T-helper 17 cell (primary cell): ENCODE data around the gene GLRA1. TPM values are rescaled to one million over a fixed set of nuclear protein-coding genes. Genes with fewer than 3 reads are reported as not detected.
A peak's percentile ranks its signal among the peaks of the same experiment; 100 is the strongest.

Experiments
- ATAC-seq: fragments of 150-1000 bp; cut with Tn5 transposase; 2 replicates; pipeline ENCODE4 v1.10.0; 2021; ENCODE audit warnings: mild to moderate bottlenecking, moderate library complexity
- DNase-seq, 3 donors: peaks; one replicate each; pipeline versions ENCODE4 v3.0.0 to v3.0.0-alpha.2; 2020 to 2021
- H3K9me3 ChIP-seq: one replicate; pipeline ENCODE4 v1.7.0; 2013; ENCODE audit warnings: low read length, mild to moderate bottlenecking; ENCODE audit not compliant: control insufficient read depth, poor library complexity, severe bottlenecking
- H3K27ac Mint-ChIP-seq: one replicate; pipeline ENCODE4 v1.8.0; 2022; ENCODE audit warnings: mild to moderate bottlenecking, moderate library complexity, mixed read lengths
- H3K27me3 Mint-ChIP-seq: one replicate; pipeline ENCODE4 v1.8.0; 2022; ENCODE audit warnings: mixed read lengths
- H3K36me3 Mint-ChIP-seq: one replicate; pipeline ENCODE4 v1.8.0; 2022; ENCODE audit warnings: low read depth, mixed read lengths
- H3K4me1 Mint-ChIP-seq: one replicate; pipeline ENCODE4 v1.8.0; 2022; ENCODE audit warnings: mild to moderate bottlenecking, mixed read lengths
- H3K4me3 Mint-ChIP-seq: one replicate; pipeline ENCODE4 v1.8.0; 2022; ENCODE audit warnings: mild to moderate bottlenecking, moderate library complexity, mixed read lengths
- total RNA-seq, 4 donors: library from RNA in 2 of 4; stranded (reverse) in 2 of 4; gene quantifications; one replicate each; pipeline ENCODE4 v1.2.3 and lab custom pipeline; 2022 to 2026

GLRA1 gene
- total RNA-seq (not detected), total RNA-seq (lab: John Stamatoyannopoulos, UW) (0 reads per million in 2 donors)

DNA sequence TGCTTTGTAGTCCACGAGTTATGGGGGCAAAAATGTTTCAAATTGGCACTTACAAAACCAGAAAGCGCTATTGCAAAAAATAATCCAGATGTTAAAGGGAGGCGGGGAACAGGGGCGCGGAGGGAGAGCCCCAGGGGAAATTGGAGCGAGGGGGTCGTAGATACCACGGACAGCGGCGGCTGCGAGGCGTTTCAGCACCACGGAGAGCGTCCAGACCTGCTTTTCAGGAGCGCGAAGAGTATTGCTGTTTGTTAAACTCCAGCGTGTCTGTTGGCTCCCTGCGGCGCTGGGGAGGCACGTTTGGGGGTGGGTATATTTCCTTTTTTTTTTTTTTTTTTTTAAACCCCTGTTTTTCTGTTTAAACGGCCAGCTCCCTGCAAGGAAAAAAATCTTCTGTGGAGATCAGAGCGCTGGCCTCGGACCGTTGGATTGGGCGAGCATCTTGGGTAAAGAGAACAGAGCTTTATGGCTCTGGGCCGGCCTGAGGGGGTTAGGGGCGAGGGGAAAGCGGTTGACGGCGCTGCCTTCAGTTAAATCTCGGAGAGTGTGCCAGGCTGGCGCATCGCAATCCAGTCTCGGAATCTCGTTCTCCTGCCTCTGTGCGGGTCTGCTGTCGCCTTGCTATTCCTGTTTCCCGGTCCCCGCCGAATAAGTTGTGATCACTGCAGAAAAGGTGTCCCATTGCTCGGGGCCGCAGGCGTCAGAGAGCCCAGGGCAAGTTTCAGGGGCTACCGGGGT is at the start of gene GLRA1:
Gene GLRA1 (minus strand): TSS at position 288 of the 738 bp plus-strand sequence. CDS start 302 bp downstream, outside the sequence.
- ATAC-seq, result peak; percentile 73
- peak; percentile 26 to 50 (median 38) for DNase-seq
- Mint-ChIP-seq H3K27ac (peak within 1 kb of the TSS; percentile 22), H3K4me3 (no peak within 1 kb of the TSS), H3K27me3 (peaks cover 19% of the 10 kb centered on the region), H3K36me3 (no peaks in the 10 kb centered on the region), H3K4me1 (no peaks in the 10 kb centered on the region)
- H3K9me3 ChIP-seq, result no peaks in the 10 kb centered on the region

DNA sequence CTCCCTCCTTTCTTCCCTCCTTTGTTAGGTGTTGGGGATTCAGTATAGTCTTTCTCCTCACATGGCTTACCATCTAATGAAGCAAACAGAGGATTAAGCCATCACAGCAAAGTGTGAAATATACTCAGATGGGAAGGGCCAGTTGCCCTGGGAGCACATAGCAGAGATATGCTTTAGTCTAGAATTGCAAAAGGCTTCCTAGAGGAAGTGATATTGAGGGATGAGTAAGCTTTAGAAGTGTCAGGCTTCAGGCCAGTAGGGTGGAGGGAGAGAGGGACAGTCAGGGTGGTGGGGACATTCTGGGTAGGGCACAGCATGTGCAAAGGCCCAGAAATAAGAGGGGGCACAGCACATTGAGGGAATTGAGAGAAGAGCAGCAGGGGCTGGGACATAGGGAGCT is 46.2 kb upstream of the GLRA1 start:
- DNase-seq, result no peak
- H3K4me3 Mint-ChIP-seq, result no peak overlapping the region
- H3K4me1 Mint-ChIP-seq, result peaks cover 5% of the 10 kb centered on the region
- no peaks in the 10 kb centered on the region for H3K9me3 ChIP-seq
- peaks cover 1% of the 10 kb centered on the region for H3K36me3 Mint-ChIP-seq
- no peak overlapping the region for H3K27ac Mint-ChIP-seq
- no peaks in the 10 kb centered on the region for H3K27me3 Mint-ChIP-seq
- ATAC-seq, result no peak

DNA sequence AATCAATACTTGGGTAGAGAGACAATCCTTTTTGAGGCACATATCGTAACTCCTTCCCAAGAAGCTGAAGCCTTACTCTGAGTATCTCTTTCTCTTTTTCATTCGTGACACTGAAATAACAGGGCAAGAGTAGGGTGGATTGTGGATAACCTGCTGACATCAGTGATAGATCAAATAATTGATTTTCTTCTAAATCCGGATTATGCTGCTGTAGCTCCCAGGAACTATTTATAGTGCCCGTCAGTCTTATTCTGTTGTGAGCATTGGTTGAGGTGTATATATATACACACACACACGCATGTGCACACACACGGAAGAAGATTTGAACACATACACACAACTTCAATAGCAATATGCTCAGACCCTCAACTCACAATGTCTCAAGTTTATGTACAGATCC is 43.2 kb upstream of the GLRA1 start:
- no peaks in the 10 kb centered on the region for H3K9me3 ChIP-seq
- peaks cover 2% of the 10 kb centered on the region for H3K36me3 Mint-ChIP-seq
- H3K4me3 Mint-ChIP-seq, result no peak overlapping the region
- no peak overlapping the region for H3K27ac Mint-ChIP-seq
- DNase-seq (no peak), ATAC-seq (no peak)
- peaks cover 5% of the 10 kb centered on the region for H3K4me1 Mint-ChIP-seq
- no peaks in the 10 kb centered on the region for H3K27me3 Mint-ChIP-seq

DNA sequence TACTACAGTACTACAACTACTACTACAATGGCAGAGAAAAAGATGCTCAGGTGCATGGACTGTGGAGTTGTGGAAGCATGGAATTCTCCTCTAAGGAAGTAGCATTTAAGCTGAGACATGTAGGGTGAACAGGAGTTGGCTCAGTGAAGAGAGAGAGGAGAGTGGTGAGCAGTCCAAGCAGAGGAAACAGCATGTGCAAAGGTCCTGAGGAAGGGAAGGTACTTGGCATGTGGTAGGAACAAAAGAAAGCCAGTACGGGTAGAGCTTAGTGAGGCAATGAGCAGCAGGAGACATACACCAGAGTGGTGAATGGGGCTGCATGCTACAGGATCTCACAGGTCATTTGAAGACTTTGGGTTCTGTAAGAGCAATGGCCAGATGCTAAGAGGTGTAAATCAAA is 41.4 kb upstream of the GLRA1 start:
- DNase-seq (no peak), ATAC-seq (no peak)
- H3K4me1 Mint-ChIP-seq, result peaks cover 7% of the 10 kb centered on the region
- H3K36me3 Mint-ChIP-seq, result peaks cover 2% of the 10 kb centered on the region
- H3K4me3 Mint-ChIP-seq, result no peak overlapping the region
- H3K9me3 ChIP-seq, result no peaks in the 10 kb centered on the region
- no peak overlapping the region for H3K27ac Mint-ChIP-seq
- no peaks in the 10 kb centered on the region for H3K27me3 Mint-ChIP-seq

DNA sequence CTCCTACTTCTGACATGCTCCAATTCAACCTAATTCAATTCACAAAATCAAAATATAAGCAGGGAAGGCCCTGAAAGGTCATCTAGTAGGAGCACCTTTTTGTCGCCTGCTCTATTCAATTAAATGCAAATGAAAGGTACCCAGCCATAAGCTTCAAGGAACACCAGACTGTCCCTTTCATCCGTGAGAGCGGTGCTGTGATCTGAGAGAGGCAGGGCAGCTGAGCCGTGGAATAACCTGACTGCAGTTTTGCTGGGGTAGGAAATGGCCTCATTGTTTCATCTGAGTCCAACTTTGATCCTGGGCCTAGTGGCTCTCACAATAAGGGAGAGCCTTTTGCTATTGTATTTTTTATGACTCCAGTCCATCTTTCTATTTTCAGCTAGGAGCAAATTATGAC is 39.8 kb upstream of the GLRA1 start:
- Mint-ChIP-seq H3K27me3 (no peaks in the 10 kb centered on the region), H3K4me1 (peaks cover 8% of the 10 kb centered on the region), H3K4me3 (no peak overlapping the region), H3K36me3 (peaks cover 2% of the 10 kb centered on the region), H3K27ac (no peak overlapping the region)
- no peak for ATAC-seq
- no peak for DNase-seq
- no peaks in the 10 kb centered on the region for H3K9me3 ChIP-seq

DNA sequence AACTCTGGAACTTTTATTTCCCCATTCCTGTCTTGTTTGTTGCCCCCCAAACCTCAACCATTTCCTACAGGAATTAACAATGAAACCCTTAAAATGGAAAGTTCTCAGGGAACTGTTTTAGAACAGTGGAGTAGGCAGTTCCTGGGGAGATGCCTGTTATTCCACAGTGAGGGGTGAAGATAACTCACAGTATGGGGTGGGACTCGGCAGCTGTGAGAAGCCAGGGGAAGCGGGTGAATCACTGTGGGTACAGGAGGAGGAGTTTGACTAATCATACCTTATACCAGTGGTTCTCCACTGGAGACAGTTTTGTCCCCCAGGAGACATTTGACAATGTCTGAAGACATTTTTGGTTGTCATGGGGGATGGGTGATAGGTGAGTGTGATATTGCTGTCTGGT is 36.9 kb upstream of the GLRA1 start:
- peaks cover 2% of the 10 kb centered on the region for H3K36me3 Mint-ChIP-seq
- H3K27me3 Mint-ChIP-seq, result no peaks in the 10 kb centered on the region
- DNase-seq, result no peak
- ATAC-seq, result no peak
- no peak overlapping the region for H3K27ac Mint-ChIP-seq
- no peaks in the 10 kb centered on the region for H3K9me3 ChIP-seq
- no peak overlapping the region for H3K4me3 Mint-ChIP-seq
- H3K4me1 Mint-ChIP-seq, result peaks cover 22% of the 10 kb centered on the region

DNA sequence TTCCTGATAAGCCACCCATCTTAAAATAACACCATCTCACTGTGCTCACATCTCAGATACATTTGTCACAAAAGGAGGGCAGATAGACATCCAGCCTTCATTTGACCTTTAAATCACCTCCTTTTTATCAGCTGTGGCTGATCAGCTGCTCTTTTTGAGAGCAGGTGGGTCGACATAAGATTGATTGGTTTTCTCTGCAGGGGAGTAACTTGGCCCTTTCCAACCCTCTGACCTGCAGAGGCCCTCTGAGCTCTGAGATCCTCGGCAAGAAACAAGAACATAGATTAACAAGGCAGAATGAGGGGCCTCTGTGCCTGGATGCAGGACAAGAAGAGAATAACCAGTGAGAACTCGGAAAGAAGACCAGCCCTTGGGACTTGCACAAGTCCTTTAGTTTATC is 33.5 kb upstream of the GLRA1 start:
- H3K4me1 Mint-ChIP-seq, result peaks cover 38% of the 10 kb centered on the region
- no peaks in the 10 kb centered on the region for H3K27me3 Mint-ChIP-seq
- no peak for ATAC-seq
- H3K36me3 Mint-ChIP-seq, result no peaks in the 10 kb centered on the region
- no peak for DNase-seq
- peak overlapping the region; percentile 37 for H3K27ac Mint-ChIP-seq
- no peaks in the 10 kb centered on the region for H3K9me3 ChIP-seq
- no peak overlapping the region for H3K4me3 Mint-ChIP-seq

DNA sequence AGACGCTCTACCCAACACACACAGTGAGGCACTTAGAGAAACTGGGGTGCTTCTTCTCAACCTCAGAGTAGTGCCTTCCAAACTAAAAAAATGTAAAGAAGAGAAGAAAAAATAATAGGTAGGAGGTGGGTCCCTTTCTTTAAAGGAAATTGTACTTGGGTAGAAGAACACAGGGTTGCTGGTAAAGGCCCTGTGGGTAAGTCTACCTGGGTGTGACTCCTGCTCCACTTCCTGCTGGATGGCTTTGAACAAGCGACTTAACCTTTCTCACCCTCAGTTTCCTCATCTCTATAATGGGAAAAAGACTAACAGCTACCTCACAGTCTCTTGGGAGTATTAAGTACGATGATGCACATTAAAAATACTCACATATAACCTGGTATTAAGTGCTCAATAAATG is 32.1 kb upstream of the GLRA1 start:
- ATAC-seq (no peak), DNase-seq (no peak)
- H3K9me3 ChIP-seq, result no peaks in the 10 kb centered on the region
- Mint-ChIP-seq H3K4me3 (peak overlapping the region; percentile 59), H3K27ac (no peak overlapping the region), H3K4me1 (peaks cover 46% of the 10 kb centered on the region), H3K36me3 (no peaks in the 10 kb centered on the region), H3K27me3 (no peaks in the 10 kb centered on the region)

DNA sequence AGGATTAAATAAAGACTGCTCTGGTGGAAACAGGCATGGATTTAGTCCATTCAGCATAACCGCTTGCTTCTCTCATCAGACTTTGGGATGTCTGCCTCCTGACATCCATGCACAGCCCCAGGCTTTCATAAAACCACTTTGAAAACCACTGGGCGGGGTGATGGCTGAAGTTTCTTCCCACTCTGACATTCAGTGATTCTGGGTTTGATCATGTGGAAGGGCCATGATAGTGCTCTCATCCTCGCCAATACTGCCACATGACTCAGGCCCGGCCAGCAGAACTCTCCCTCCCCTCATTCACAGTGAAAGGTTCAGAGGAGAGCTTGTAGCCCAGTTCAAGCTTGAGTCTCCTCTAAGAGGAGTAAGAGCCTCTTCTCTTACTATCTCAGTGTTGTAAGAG is 29.6 kb upstream of the GLRA1 start:
- Mint-ChIP-seq H3K4me3 (no peak overlapping the region), H3K27ac (no peak overlapping the region), H3K36me3 (no peaks in the 10 kb centered on the region), H3K27me3 (peaks cover 12% of the 10 kb centered on the region), H3K4me1 (peaks cover 55% of the 10 kb centered on the region)
- DNase-seq, result no peak
- H3K9me3 ChIP-seq, result no peaks in the 10 kb centered on the region
- no peak for ATAC-seq

DNA sequence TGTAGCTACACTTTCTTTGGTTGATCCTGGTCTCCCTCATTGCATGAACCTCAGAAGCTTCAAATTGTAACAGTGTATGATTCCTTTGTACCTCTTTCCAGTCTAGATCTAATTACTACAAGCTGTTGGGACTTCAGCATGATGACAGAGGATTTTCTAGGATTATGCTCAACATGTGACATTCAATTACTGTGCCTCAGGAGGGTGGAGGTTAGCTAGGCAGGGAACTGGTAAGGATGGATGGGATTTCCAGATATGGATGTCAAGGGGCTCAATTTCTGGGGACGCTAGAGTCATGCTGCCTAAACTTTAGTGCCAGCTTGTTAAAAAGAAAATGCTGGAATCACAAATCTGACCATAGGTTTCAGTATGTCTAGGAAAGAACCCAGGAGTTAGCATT is 29.2 kb upstream of the GLRA1 start:
- Mint-ChIP-seq H3K27ac (no peak overlapping the region), H3K27me3 (peaks cover 12% of the 10 kb centered on the region), H3K4me3 (no peak overlapping the region), H3K4me1 (peaks cover 58% of the 10 kb centered on the region), H3K36me3 (peaks cover 3% of the 10 kb centered on the region)
- ATAC-seq (no peak), DNase-seq (no peak)
- no peaks in the 10 kb centered on the region for H3K9me3 ChIP-seq

DNA sequence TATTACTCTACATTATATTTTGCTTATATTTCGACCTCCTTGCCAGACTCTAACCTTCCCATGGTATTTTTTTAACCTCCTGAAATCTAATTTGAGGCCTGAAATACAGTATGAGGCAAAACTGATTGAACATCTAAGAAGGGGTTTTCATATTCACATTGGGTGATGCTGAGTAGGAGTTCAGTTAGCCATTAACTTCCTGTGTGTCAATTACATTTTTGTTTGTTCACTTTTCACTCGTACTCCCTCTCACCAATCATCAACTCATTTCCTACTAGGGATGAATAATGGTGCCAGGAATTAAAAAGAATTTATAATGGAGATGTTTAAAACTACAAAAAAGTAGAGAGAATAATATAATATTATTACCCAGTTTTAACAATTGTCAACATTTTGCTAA is 27.6 kb upstream of the GLRA1 start:
- H3K4me1 Mint-ChIP-seq, result peaks cover 60% of the 10 kb centered on the region
- ATAC-seq, result no peak
- no peak for DNase-seq
- H3K27me3 Mint-ChIP-seq, result peaks cover 12% of the 10 kb centered on the region
- H3K36me3 Mint-ChIP-seq, result peaks cover 3% of the 10 kb centered on the region
- H3K27ac Mint-ChIP-seq, result no peak overlapping the region
- no peaks in the 10 kb centered on the region for H3K9me3 ChIP-seq
- H3K4me3 Mint-ChIP-seq, result no peak overlapping the region

DNA sequence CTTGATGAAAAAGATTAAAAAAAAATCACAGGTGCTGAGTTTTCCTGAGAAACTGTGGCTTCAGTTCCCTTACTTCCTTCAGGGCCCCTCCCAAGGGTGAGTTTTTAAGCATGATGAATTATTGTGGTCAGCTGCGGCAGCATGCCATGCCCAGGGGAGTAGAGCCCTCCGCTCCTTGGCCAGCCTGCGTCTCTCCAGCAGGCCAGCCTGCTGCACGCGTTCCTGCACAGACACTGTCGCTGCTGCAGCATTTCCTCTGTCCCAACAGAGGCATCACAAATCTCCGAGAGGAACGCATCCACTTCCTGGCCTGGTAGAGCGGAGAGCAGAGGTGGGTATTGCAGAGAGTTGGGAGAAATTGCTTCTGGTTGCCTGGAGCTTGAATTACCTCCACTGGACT is 26.1 kb upstream of the GLRA1 start:
- no peak for DNase-seq
- H3K9me3 ChIP-seq, result no peaks in the 10 kb centered on the region
- Mint-ChIP-seq H3K4me1 (peaks cover 47% of the 10 kb centered on the region), H3K27ac (no peak overlapping the region), H3K4me3 (peak overlapping the region; percentile 56), H3K36me3 (peaks cover 3% of the 10 kb centered on the region), H3K27me3 (peaks cover 13% of the 10 kb centered on the region)
- ATAC-seq, result peak; percentile 23

DNA sequence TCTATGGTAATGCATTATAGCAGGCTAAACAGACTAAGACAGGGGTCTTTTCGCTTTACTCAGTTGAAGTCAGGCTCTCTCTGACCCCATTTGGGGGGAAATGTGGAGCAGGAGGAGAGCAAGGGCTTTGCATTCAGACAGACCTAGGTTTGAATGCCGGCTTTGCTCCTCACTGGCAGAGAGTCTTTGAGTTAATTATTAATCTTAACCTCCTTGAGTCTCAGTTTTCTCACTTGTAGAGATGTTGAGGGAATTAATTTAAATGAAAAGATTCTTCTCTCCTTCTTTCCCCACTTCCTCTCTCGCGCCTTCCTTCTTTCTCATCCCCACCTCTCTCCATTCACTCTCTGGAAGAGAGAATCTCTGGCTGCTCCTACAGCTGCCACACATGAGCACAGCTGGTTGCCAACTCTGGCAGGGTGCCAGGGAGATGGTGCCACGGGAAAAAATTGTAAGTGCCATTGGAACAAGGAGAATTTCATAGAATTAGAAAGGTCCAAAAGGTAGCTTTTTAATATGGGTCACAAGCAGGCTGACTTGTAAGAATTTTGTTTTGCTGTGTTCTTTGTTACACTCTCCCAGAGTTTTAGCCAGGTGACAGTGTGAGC is 25.2 kb upstream of the GLRA1 start:
- Mint-ChIP-seq H3K36me3 (peaks cover 3% of the 10 kb centered on the region), H3K27ac (no peak overlapping the region), H3K4me3 (no peak overlapping the region), H3K27me3 (peaks cover 16% of the 10 kb centered on the region), H3K4me1 (peaks cover 42% of the 10 kb centered on the region)
- no peaks in the 10 kb centered on the region for H3K9me3 ChIP-seq
- ATAC-seq, result no peak
- no peak for DNase-seq

DNA sequence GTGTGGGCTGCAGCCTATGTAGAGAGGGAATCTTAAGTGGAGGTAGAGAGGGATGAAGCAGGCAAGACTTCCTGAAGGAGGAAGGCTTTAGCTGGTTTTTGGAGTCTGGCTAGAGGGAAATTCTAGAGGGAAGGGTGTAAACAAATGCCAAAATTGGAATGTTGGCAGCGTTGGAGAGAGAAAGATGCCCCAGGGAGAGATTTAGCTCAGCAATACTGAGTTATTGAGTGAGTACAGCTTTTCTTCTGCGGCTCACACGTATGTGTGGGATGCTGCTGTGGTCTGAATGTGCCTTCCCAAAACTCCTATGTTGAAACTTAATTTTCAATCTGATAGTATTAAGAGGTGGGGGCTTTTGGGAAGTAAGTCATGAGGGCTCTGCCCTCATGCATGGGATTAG is 24.5 kb upstream of the GLRA1 start:
- Mint-ChIP-seq H3K36me3 (peaks cover 3% of the 10 kb centered on the region), H3K27ac (no peak overlapping the region), H3K4me3 (no peak overlapping the region), H3K4me1 (peaks cover 40% of the 10 kb centered on the region), H3K27me3 (peaks cover 16% of the 10 kb centered on the region)
- no peak for DNase-seq
- no peak for ATAC-seq
- no peaks in the 10 kb centered on the region for H3K9me3 ChIP-seq
